Stimulated activated CD8-positive, alpha-beta memory T cell treated with anti-CD3 and anti-CD28 coated beads, Interleukin-4, amount 100 ng/mL, for 24 hours (primary cell): Measurements from ENCODE around the gene MAPK12.

Source experiments
- DNase-seq: peaks from one replicate; pipeline ENCODE4 v3.0.0-alpha.2; 2020; ENCODE audit warnings: low read depth

The MAPK12 gene

GRCh38 chr22:50261615-50262459 is at the start of gene MAPK12:
MAPK12 (minus strand) TSS chr22:50261683; CDS start chr22:50261509, 174 bp downstream.
- no peak for DNase-seq

- DNase-seq, result no peak
These were observed 49.5 kb upstream of the MAPK12 start for GRCh38 chr22:50310949-50311444.

- no peak for DNase-seq
These were observed 48.7 kb upstream of the MAPK12 start for GRCh38 chr22:50310031-50310722.

- no peak for DNase-seq
These were observed 48.1 kb upstream of the MAPK12 start for GRCh38 chr22:50309601-50309991.

GRCh38 chr22:50308986-50309600 is 47.6 kb upstream of the MAPK12 start:
- DNase-seq, result no peak

- no peak for DNase-seq
These were observed 47.1 kb upstream of the MAPK12 start for GRCh38 chr22:50308597-50308935.

GRCh38 chr22:50307890-50308596 is 46.6 kb upstream of the MAPK12 start:
- no peak for DNase-seq

- no peak for DNase-seq
These were observed 45.6 kb upstream of the MAPK12 start, which contains the start of gene PLXNB2 for GRCh38 chr22:50306753-50307749. PLXNB2 (minus strand) TSS chr22:50307646; CDS start chr22:50290584, 17,062 bp downstream.

- DNase-seq, result no peak
These were observed 44.6 kb upstream of the MAPK12 start for GRCh38 chr22:50305923-50306566.

GRCh38 chr22:50305393-50305922 is 44.0 kb upstream of the MAPK12 start:
- no peak for DNase-seq

- DNase-seq, result no peak
These were observed 43.3 kb upstream of the MAPK12 start for GRCh38 chr22:50304528-50305392.

- DNase-seq, result no peak
These were observed 42.5 kb upstream of the MAPK12 start for GRCh38 chr22:50303848-50304527.

GRCh38 chr22:50303515-50303847 is 42.0 kb upstream of the MAPK12 start:
- no peak for DNase-seq

GRCh38 chr22:50302564-50302963 is 41.1 kb upstream of the MAPK12 start:
- no peak for DNase-seq

GRCh38 chr22:50302041-50302541 is 40.6 kb upstream of the MAPK12 start:
- DNase-seq, result no peak

- DNase-seq, result no peak
These were observed 40.1 kb upstream of the MAPK12 start for GRCh38 chr22:50301581-50301991.

GRCh38 chr22:50300620-50301257 is 39.3 kb upstream of the MAPK12 start:
- no peak for DNase-seq
